Cardiac muscle cell (in vitro differentiated cells and primary cell): ENCODE results near the gene POLR3K. TPM values are rescaled to one million over a fixed set of nuclear protein-coding genes. Genes with fewer than 3 reads are reported as not detected.
A peak's percentile ranks its signal among the peaks of the same experiment; 100 is the strongest.

ENCODE experiments used
- DNase-seq, 2 donors: peaks; one replicate each; pipeline versions ENCODE4 v3.0.0 to v3.0.0-alpha.2; 2010 to 2017; ENCODE audit warnings: low read depth in 1 of 2, low spot score in 1 of 2
- H3K27ac ChIP-seq: fragments of 200-600 bp; sonication (generic); 2 replicates; pipeline ENCODE4 v1.5.1; 2016
- H3K27me3 ChIP-seq: fragments of 200-600 bp; sonication (generic); 2 replicates; pipeline ENCODE4 v1.6.0; 2016; ENCODE audit warnings: control low read depth
- H3K36me3 ChIP-seq: fragments of 200-600 bp; sonication (generic); 2 replicates; pipeline ENCODE4 v1.5.1; 2016; ENCODE audit warnings: control low read depth
- H3K4me1 ChIP-seq: fragments of 200-600 bp; sonication (generic); 2 replicates; pipeline ENCODE4 v1.8.1; 2017; ENCODE audit warnings: low read depth, mild to moderate bottlenecking, mixed run types
- H3K4me3 ChIP-seq: fragments of 200-600 bp; sonication (generic); 2 replicates; pipeline ENCODE4 v1.5.1; 2016; ENCODE audit warnings: mild to moderate bottlenecking
- H3K9me3 ChIP-seq: fragments of 200-600 bp; sonication (generic); 2 replicates; pipeline ENCODE4 v1.5.1; 2017; ENCODE audit warnings: low read depth, mild to moderate bottlenecking, control low read depth
- polyA plus RNA-seq: library from polyadenylated mRNA; unstranded; fragments of >200 nt; fragmentation: Nextera tagmentation; extraction: Ambion mirVana; gene quantifications from 2 replicates; pipeline ENCODE4 v1.2.1, GENCODE V29; 2016
- total RNA-seq: library from RNA; depleted of rRNA; stranded (reverse); fragments of >200 nt; gene quantifications from 2 replicates; pipeline ENCODE4 v1.2.3, GENCODE V29; 2016
- TF ChIP-seq, protein P1 (sequence below): IDR thresholded peaks from 2 replicates; pipeline ENCODE4 v1.5.1; 2012; ENCODE audit warnings: low read depth, mild to moderate bottlenecking, low read length

The POLR3K gene
- total and polyA plus RNA-seq, 2 experiments from 2014 or later, result 7.1 to 29.6 TPM

DNA sequence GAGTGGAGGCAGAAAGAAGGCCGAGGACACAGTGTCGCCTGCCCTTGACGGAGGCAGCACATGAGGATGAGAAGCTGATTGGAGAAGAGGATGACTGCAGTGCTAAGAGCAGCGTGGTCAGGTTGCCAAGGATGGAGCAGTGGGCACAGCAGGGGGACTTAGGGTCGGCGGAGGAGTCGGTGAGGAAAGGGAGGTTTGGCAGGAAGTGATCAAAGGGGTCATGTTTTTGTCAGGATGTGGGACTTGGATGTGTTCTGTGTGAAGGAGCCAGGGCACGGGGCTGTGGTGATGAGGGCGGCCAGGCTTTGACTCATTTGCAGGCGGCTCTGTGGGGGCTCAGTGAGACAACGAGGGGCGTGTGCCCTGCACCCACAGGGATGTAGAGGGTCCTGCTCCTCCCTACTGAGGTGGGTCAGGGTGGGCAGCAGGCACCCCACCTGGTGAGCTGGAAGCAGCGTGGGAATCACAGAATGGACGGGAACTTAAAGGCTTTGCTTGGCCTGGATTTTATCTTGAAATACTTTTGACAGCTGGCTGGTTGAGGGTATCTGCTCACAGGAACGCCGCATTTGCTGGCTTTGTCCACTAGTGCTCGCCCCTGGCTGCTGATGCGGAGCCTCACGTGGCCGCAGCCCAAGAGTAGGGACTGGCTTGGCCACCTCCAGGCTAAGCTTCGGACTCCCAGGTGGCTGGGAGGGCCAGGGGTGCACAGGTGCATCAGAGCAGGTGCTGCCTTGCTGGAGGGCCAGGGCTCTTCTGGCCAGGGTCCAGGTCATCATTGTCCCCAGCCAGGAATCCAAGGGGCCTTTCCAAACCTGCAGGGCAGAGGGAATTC, 30.6 kb upstream of the POLR3K start:
- no peaks in the 10 kb centered on the region for H3K9me3 ChIP-seq
- H3K4me1 ChIP-seq, result no peaks in the 10 kb centered on the region
- TF ChIP-seq, protein P1, sequence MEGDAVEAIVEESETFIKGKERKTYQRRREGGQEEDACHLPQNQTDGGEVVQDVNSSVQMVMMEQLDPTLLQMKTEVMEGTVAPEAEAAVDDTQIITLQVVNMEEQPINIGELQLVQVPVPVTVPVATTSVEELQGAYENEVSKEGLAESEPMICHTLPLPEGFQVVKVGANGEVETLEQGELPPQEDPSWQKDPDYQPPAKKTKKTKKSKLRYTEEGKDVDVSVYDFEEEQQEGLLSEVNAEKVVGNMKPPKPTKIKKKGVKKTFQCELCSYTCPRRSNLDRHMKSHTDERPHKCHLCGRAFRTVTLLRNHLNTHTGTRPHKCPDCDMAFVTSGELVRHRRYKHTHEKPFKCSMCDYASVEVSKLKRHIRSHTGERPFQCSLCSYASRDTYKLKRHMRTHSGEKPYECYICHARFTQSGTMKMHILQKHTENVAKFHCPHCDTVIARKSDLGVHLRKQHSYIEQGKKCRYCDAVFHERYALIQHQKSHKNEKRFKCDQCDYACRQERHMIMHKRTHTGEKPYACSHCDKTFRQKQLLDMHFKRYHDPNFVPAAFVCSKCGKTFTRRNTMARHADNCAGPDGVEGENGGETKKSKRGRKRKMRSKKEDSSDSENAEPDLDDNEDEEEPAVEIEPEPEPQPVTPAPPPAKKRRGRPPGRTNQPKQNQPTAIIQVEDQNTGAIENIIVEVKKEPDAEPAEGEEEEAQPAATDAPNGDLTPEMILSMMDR, result peak; percentile 5
- DNase-seq, result peak in 1 of 2 donors; percentile 54
- H3K27ac ChIP-seq, result peak overlapping the region; percentile 51
- no peaks in the 10 kb centered on the region for H3K36me3 ChIP-seq
- H3K27me3 ChIP-seq, result no peaks in the 10 kb centered on the region
- no peak overlapping the region for H3K4me3 ChIP-seq

DNA sequence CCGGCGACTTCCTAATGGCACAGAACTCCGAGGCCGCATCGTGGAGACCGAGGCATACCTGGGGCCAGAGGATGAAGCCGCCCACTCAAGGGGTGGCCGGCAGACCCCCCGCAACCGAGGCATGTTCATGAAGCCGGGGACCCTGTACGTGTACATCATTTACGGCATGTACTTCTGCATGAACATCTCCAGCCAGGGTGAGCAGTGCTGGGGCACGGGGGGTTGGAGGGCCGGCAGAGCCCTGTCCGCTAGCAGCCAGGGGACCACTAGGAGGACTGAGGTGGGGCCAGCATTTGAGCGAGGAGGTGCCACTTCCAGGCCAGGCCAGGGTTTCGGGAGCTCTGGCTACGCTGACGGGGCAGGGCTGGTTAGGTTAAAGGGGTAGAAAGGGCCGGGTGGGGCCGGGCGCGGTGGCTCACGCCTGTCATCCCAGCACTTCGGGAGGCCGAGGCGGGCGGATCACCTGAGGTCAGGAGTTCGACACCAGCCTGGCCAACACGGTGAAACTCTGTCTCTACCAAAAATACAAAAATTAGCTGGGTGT, 29.7 kb upstream of the POLR3K start:
- Histone ChIP-seq H3K4me1 (no peaks in the 10 kb centered on the region), H3K4me3 (no peak overlapping the region), H3K27me3 (no peaks in the 10 kb centered on the region), H3K9me3 (no peaks in the 10 kb centered on the region), H3K27ac (no peak overlapping the region), H3K36me3 (no peaks in the 10 kb centered on the region)
- DNase-seq, result no peak
- TF ChIP-seq, protein P1, result no peak

DNA sequence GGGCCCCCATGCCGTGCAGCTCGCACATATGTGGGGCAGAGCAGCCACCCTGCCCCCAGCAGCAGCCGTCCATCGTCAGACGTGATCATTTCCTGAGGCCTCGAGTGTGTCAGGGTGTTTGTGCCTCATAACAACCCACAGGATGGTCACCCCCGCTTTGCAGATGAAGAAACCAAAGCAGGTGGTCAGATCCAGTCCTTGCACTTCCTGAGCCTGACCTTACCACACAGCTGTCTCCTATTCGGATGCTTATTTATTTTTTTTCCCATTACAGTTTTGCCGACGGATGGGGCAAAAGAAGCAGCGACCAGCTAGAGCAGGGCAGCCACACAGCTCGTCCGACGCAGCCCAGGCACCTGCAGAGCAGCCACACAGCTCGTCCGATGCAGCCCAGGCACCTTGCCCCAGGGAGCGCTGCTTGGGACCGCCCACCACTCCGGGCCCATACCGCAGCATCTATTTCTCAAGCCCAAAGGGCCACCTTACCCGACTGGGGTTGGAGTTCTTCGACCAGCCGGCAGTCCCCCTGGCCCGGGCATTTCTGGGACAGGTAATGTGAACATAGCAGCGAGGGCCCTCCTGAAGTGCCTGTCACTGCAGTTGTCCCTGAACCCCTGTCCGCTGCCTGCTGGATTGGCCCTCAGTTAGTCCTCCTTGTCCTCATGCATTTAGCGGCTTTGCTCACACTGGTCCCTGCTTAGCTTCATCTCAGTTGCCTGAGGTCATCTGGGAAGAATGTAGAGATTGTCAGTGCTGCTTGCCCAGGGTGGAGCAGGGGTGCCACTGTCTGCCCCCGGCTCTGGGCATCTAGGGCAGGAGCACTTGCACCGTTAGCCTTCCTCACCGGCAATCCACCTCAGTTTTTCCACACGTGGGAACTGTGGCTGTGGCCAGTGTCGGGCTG, 26.0 kb upstream of the POLR3K start:
- TF ChIP-seq, protein P1, result no peak
- Histone ChIP-seq H3K36me3 (no peaks in the 10 kb centered on the region), H3K4me1 (peaks cover 25% of the 10 kb centered on the region), H3K27me3 (no peaks in the 10 kb centered on the region), H3K9me3 (no peaks in the 10 kb centered on the region), H3K27ac (no peak overlapping the region), H3K4me3 (no peak overlapping the region)
- DNase-seq, result peak in 1 of 2 donors; percentile 30

DNA sequence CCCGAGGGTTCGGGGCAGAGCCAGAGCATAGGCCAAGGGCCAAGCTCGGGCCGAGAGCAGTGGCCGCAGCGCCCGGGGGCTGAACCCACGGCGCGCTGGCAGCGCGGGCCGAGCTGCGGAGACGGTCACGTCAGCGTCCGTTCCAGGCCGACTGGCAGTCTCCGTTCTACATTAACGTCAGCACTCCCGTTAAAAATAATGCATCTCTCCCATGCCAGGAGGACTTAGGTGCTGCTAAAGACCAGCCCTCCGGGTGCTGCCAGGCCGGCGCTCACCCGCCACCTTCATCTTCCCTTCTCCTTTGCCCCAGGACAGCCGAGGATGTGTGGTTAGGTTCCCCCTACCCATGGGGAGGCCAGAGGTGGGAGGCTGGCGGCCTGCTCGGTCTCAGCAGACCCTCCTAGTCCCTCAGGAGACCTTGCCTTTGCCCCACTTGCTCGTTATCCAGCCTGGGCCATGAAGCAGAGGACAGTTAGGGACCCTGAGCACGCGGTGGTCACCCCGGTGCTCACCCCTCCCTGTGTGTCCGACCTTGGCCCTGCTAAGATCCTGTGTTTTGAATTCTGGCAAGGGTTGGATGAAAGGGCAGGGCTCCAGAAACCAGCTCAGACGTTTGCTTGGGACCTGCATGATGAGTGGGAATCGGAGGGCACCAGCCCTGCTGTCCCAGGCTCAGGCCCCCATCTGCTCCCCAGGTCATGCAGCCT, 25.2 kb upstream of the POLR3K start:
- H3K4me1 ChIP-seq, result peaks cover 25% of the 10 kb centered on the region
- H3K4me3 ChIP-seq, result peak overlapping the region; percentile 51
- no peaks in the 10 kb centered on the region for H3K27me3 ChIP-seq
- peak; percentile 54 to 63 for DNase-seq
- no peaks in the 10 kb centered on the region for H3K36me3 ChIP-seq
- H3K27ac ChIP-seq, result no peak overlapping the region
- H3K9me3 ChIP-seq, result no peaks in the 10 kb centered on the region
- TF ChIP-seq, protein P1, result no peak
